Type B pancreatic cell (in vitro differentiated cells): ENCODE results near the gene KRT8. TPM values are rescaled to one million over a fixed set of nuclear protein-coding genes. Genes with fewer than 3 reads are reported as not detected.

ENCODE experiments used
- DNase-seq: peaks from one replicate; pipeline ENCODE4 v3.0.0; 2021; ENCODE audit warnings: mixed read lengths; ENCODE audit not compliant: unreplicated experiment; ENCODE audit errors: extremely low spot score
- H3K27ac Mint-ChIP-seq: 2 replicates; pipeline ENCODE4 v1.8.0; 2021; ENCODE audit warnings: mild to moderate bottlenecking, mixed read lengths
- H3K27me3 Mint-ChIP-seq: 2 replicates; pipeline ENCODE4 v1.8.0; 2021; ENCODE audit warnings: mixed read lengths
- H3K36me3 Mint-ChIP-seq: 2 replicates; pipeline ENCODE4 v1.8.0; 2021; ENCODE audit warnings: mixed read lengths
- H3K4me1 Mint-ChIP-seq: one replicate; pipeline ENCODE4 v1.8.0; 2021; ENCODE audit warnings: mixed read lengths; ENCODE audit not compliant: unreplicated experiment
- H3K4me3 Mint-ChIP-seq: 2 replicates; pipeline ENCODE4 v1.8.0; 2021; ENCODE audit warnings: mild to moderate bottlenecking, mixed read lengths
- H3K9me3 Mint-ChIP-seq: 2 replicates; pipeline ENCODE4 v1.8.0; 2021; ENCODE audit warnings: mixed read lengths
- CTCF ChIP-seq: fragments of 200-600 bp; sonication (generic); conservative IDR thresholded peaks from 2 replicates; pipeline ENCODE4 v1.5.0; 2021; ENCODE audit warnings: antibody characterized with exemption, mild to moderate bottlenecking
- total RNA-seq: library from RNA; stranded (reverse); gene quantifications from 2 replicates; pipeline ENCODE4 v1.2.1, GENCODE V29; 2021; ENCODE audit warnings: low replicate concordance

KRT8 gene
- total RNA-seq, 1 donor from 2014 or later = 768 TPM

- TF ChIP-seq CTCF = no peak
- H3K4me1 Mint-ChIP-seq = peaks cover 24% of the 10 kb centered on the region
- no peak for DNase-seq
- peak overlapping the region; percentile 66 for H3K27ac Mint-ChIP-seq
- H3K27me3 Mint-ChIP-seq = no peaks in the 10 kb centered on the region
- H3K9me3 Mint-ChIP-seq = peaks cover 5% of the 10 kb centered on the region
- no peak overlapping the region for H3K4me3 Mint-ChIP-seq
- H3K36me3 Mint-ChIP-seq = peaks cover 4% of the 10 kb centered on the region
Measured at GRCh38 chr12:52914576-52915121, 9.8 kb upstream of the KRT8 start.

GRCh38 chr12:52913431-52913821, 8.6 kb upstream of the KRT8 start:
- H3K4me3 Mint-ChIP-seq = no peak overlapping the region
- H3K4me1 Mint-ChIP-seq = peaks cover 27% of the 10 kb centered on the region
- no peak for TF ChIP-seq CTCF
- peaks cover 4% of the 10 kb centered on the region for H3K36me3 Mint-ChIP-seq
- peak overlapping the region; percentile 63 for H3K27ac Mint-ChIP-seq
- H3K9me3 Mint-ChIP-seq = peaks cover 5% of the 10 kb centered on the region
- DNase-seq = no peak
- H3K27me3 Mint-ChIP-seq = no peaks in the 10 kb centered on the region

GRCh38 chr12:52912711-52913430, 8.0 kb upstream of the KRT8 start:
- no peaks in the 10 kb centered on the region for H3K27me3 Mint-ChIP-seq
- no peak for TF ChIP-seq CTCF
- peaks cover 32% of the 10 kb centered on the region for H3K4me1 Mint-ChIP-seq
- H3K9me3 Mint-ChIP-seq = peaks cover 5% of the 10 kb centered on the region
- H3K4me3 Mint-ChIP-seq = no peak overlapping the region
- H3K27ac Mint-ChIP-seq = peak overlapping the region; percentile 63
- H3K36me3 Mint-ChIP-seq = peaks cover 4% of the 10 kb centered on the region
- no peak for DNase-seq

GRCh38 chr12:52910248-52910883, 5.5 kb upstream of the KRT8 start:
- TF ChIP-seq CTCF = no peak
- Mint-ChIP-seq H3K4me3 (peak overlapping the region; percentile 2), H3K9me3 (no peaks in the 10 kb centered on the region), H3K27me3 (no peaks in the 10 kb centered on the region), H3K36me3 (no peaks in the 10 kb centered on the region), H3K27ac (peak overlapping the region; percentile 42), H3K4me1 (peaks cover 48% of the 10 kb centered on the region)
- no peak for DNase-seq

GRCh38 chr12:52909796-52910195, 4.9 kb upstream of the KRT8 start:
- H3K4me1 Mint-ChIP-seq = peaks cover 47% of the 10 kb centered on the region
- no peaks in the 10 kb centered on the region for H3K36me3 Mint-ChIP-seq
- H3K27me3 Mint-ChIP-seq = no peaks in the 10 kb centered on the region
- no peak for TF ChIP-seq CTCF
- no peaks in the 10 kb centered on the region for H3K9me3 Mint-ChIP-seq
- no peak for DNase-seq
- peak overlapping the region; percentile 42 for H3K27ac Mint-ChIP-seq
- H3K4me3 Mint-ChIP-seq = peak overlapping the region; percentile 2
